T-helper 2 cell treated with Interferon-gamma antibody and Interleukin-4, amounts not matched to agents 100 ng/mL and 5 ng/mL, for 36 hours (primary cell): Measurements from ENCODE around the gene ILDR2. TPM values are rescaled to one million over a fixed set of nuclear protein-coding genes. Genes with fewer than 3 reads are reported as not detected.

Source experiments
- total RNA-seq: library from RNA; stranded (reverse); gene quantifications from 2 replicates; pipeline ENCODE4 v1.2.3, GENCODE V29; 2022

The ILDR2 gene
- total RNA-seq, 1 donor from 2014 or later, result 8.5 TPM

Other genes with a start within 250 kb of the ILDR2 start
- 40.5 and 42.3 TPM in 2 replicates for gene POGK, start 136.1 kb downstream of the ILDR2 start, total RNA-seq
- gene TADA1, start 99.3 kb downstream of the ILDR2 start, total RNA-seq, result 15.9 and 16.3 TPM in 2 replicates
- not detected in 2 replicates for gene MAEL, start 13.7 kb upstream of the ILDR2 start, total RNA-seq
- 3.8 and 3.9 TPM in 2 replicates for gene GPA33, start 114.8 kb upstream of the ILDR2 start, total RNA-seq
- not detected in 2 replicates for gene STYXL2, start 118.5 kb upstream of the ILDR2 start, total RNA-seq
- 13.3 and 18.0 TPM in 2 replicates for gene POU2F1, start 245.3 kb upstream of the ILDR2 start, total RNA-seq